DOHH2 (cell line): ENCODE data around the gene PNMT.

Source experiments
- CTCF ChIP-seq: fragments of 200-600 bp; sonication (generic); IDR thresholded peaks from one replicate; pipeline ENCODE4 v1.5.1; 2014; ENCODE audit warnings: antibody characterized with exemption, mild to moderate bottlenecking, low read depth, low read length; ENCODE audit not compliant: poor library complexity, severe bottlenecking
- EZH2phosphoT487 ChIP-seq: fragments of 200-600 bp; sonication (generic); IDR thresholded peaks from 2 replicates; pipeline ENCODE4 v1.6.1; 2017; ENCODE audit warnings: borderline replicate concordance, mild to moderate bottlenecking, antibody characterized with exemption, low read length, moderate library complexity, mixed read lengths

GRCh38 chr17:39674179-39674578 lies 5.9 kb downstream of the PNMT start:
- TF ChIP-seq EZH2phosphoT487 = no peak
- no peak for TF ChIP-seq CTCF
